HG03469 (cell line): ENCODE measurements around the gene C15orf39.

Experiments used
- ATAC-seq: cut with Tn5 transposase; IDR thresholded peaks from one replicate; pipeline ENCODE4 v1.9.1; 2021; ENCODE audit warnings: mild to moderate bottlenecking, moderate library complexity, moderate number of reproducible peaks; ENCODE audit not compliant: unreplicated experiment

The C15orf39 gene

GRCh38 chr15:75171408-75171807 lies 30.3 kb upstream of the C15orf39 start:
- ATAC-seq, result no peak

DNA sequence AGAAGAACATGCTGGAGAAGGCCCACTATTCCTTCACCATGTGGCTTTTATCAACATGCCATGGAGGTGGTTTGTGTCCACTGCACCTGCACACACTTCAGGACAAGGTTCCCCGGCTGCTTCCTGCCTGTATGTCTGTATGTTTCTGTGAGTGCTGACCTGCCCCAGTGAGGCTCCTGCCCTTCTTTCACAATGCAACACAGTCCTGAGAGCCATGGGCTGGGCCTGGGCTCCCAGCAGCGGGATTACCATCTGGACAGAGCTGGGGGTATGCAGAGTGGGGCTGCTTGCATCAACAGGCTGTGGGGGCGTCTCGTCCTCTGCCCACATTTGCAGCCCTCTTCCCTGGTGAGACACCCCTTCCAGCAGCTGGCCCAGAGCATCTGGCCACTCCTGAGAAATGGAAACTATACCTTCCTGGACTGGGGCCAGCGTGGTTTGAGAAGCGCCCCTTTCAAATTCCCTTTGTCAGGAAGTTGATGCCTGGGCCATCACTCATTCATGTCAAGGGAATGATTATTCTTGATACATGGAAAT lies 29.3 kb upstream of the C15orf39 start:
- no peak for ATAC-seq

DNA sequence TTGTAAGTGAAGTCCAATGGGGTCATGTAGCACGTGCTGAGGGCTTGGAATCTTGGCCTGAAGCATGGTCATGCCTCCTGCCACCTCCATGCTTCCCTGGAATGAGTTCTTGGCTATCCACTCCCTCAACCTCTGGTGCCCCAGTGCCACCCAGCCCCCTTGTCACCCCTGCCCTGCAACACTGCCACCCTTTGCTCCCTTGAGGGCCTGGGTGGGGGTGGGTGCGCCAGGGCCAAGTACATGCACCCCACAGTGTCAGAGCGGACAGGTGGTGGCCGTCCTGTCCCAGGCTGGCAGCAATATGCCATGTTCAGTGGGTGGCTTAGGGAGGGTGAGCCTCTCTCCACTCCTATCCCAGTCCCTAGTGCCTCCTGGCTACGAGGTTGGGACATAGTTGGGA lies 27.6 kb upstream of the C15orf39 start:
- ATAC-seq, result no peak

DNA sequence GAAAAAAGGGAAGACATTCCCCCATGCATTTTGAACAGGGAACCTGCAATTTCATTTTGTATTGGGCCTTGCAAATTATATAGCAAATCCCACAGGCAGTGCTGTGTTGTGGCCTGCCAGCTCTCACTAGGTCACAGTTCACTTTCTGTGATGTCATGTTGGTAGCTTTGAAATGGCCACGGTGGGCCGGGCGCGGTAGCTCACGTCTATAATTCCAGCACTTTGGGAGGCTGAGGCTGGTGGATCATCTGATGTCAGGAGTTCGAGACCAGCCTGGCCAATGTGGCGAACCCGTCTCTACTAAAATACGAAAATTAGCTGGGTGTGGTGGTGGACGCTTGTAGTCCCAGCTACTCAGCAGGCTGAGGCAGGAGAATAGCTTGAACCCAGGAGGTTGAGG lies 27.0 kb upstream of the C15orf39 start:
- ATAC-seq, result no peak

- ATAC-seq, result no peak
These were observed 25.3 kb upstream of the C15orf39 start for GRCh38 chr15:75176396-75176761.

GRCh38 chr15:75177360-75178071 lies 24.2 kb upstream of the C15orf39 start:
- ATAC-seq, result no peak

GRCh38 chr15:75178171-75178937 lies 23.3 kb upstream of the C15orf39 start:
- ATAC-seq, result no peak

DNA sequence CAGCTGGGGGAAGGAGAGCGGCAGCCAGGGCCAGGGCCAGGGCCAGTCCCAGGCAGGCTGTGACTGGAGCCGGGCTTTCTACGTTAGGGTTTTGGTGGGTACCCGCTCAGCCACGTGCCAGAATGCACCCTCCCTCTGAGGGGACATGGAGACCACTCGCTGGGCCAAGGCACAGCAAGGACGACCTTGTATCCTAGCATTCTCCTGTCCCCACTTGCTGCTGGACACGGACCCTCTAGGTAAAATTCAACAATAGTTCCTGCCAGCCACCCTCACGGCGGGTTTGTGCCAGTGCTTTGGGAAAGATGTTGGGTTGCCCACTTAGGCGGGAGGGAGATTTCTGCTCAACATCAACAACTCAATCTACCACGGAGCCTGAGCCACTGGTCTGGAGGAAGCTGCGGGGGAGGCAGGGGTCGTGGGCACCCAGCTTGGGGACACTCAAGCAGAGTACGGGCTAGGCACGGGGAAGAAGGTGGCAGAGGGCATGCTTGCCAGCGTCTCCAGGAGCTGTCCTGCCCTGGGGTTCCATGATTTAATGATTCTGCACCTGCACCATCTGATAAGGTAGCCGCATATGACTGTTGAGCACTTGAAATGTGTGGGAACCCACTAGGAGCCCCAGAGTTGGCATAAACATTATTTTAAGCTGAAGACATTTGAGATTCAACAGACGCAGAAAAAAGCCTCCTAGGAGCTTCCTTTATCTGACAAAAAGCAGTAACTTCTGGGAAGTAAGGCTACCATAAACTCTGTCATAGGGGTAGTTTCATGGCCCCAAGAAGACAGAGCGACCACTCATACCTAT lies 22.5 kb upstream of the C15orf39 start:
- no peak for ATAC-seq

DNA sequence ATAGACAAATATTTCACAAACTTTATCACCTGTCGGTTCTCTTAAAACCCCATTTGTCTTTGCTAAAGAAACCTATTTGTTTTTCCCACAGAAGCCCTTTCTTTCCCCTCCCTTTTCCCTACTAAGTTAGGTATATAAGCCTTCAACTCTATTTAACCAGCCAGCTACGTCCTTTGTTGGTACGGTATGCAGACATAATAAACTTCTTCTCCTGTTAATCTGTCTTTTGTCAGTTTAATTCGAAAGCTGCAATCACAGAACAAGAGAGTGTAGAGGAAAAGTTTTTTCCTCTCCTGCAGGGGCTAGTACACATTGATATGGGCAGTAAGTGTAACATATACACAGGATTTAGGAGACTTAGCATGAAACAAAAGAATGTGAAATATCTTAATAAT lies 21.9 kb upstream of the C15orf39 start:
- ATAC-seq, result no peak

- no peak for ATAC-seq
These were observed 19.9 kb upstream of the C15orf39 start for GRCh38 chr15:75181780-75182179.

DNA sequence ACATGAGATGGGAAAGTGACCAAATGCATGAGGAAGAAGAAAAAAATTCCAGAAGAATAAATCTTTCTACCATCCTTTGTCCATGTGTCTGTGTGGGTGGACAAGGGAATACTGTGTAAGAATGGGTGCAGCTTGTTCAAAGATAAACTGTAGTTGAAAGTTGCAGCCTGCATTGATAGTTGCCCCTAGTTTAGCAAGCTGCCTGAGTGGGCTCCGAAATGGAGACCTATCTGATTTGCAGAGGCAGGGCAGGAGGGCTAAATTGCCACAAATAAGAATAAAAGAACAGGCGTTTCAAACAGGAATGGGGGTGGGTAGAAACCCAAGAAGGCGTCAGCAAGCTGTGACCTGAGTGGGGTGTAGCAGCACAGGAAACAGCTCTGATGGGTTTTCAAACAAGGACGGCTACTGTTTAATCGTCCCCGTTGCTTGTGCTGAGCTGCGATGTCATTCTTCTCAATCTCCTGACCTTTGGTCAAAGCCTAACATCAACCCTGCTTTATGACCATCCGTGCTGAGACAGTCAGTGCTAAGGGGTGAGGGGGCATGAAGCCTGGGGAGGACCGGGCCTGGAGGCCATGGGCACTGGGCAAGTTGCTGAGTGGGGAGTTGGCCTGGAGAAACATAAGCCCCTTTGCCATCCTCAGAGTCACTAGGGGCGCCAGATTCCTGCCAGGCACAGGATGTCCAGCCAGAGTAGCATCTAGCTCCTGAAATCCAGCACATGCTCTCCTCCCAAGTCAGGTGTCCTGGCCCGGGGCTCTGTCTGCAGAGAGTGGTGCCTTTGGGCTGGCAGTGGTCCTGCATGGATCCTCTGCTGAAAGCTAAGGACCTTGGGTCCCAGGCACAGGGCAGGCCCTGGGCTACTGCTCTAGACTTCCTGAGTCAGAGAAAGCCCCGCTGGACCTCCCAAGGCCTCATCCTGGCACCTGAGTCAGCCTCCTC lies 19.2 kb upstream of the C15orf39 start:
- ATAC-seq, result no peak

GRCh38 chr15:75185271-75186029 lies 16.2 kb upstream of the C15orf39 start:
- no peak for ATAC-seq

DNA sequence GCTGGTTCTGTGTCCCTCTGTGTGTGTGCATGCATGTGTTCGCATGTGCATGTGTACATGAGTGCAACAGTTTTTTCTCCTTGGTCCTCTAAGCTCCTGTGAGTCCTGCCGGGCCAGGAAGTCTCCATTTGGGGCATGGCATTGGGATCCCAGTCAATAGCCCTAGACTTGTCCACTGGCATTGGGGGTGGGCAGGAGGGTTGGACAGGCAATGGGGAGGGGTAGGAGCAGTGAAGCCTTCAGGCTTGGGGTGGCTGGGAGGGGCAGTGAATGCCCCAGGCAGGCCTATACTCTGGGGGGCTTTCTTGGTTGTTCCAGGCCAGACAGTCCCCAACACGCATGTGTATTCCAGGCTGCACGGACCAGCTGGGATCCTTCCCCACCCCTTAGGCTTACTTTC lies 15.6 kb upstream of the C15orf39 start:
- no peak for ATAC-seq

DNA sequence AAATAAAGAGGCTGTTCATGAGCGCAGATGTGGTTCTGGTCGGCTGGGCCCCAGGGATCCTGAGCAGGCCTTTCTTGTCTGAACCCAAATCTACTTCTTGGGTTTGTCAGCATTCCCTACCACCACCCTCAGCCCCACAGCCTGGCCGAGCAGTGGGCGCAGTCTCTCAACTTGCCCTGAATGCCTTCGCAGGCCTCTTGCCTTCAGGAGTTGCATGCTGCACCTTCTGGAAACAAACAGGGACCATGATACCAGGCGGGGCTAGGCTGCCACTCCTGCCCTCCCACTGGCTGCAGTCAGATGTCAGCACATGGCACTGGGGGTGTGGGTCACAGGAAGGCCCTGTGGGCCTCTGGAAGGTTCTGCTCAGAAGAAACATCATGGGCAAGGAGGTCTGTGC lies 13.2 kb upstream of the C15orf39 start:
- no peak for ATAC-seq

DNA sequence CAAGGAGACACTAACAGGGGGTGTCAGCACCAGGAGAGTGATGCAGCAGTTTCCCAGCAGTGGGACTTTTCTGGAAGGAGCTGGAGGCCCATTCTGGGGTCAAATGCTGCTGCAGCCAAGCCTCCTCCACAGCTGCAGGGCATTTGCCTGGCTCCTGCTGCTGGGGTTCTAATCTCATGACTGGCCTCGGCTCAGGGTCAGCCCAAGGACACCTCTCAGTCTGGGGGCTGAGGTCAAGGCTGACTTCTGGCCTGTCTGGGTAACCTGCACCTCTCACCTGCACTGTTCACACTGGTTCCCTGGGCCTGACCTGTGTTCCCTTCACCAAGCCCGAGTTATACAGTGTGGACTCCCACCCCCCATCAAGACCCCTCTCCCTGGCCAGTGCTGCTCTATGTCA lies 10.4 kb upstream of the C15orf39 start:
- no peak for ATAC-seq

DNA sequence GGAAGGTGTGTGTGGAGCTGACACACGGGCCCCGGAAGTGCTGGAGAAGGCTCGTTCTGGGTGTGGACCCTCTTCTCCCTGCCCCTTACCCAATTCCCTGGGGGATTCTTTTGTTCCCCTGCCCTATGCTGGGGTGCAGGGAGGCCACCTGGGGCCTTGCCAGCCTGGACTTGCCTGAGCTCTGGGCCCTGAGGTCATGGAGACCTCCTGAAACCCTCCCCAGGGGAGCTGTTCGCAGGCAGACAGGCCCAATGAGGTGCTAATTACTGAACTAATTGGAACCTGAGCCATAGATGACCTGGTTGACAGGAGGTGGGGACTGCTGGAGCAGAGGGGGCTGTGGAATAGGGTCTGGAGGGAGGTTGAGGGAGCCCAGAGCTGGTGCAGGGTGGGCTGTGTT lies 9.4 kb upstream of the C15orf39 start:
- ATAC-seq, result no peak

- no peak for ATAC-seq
These were observed 8.4 kb upstream of the C15orf39 start for GRCh38 chr15:75193272-75193671.

DNA sequence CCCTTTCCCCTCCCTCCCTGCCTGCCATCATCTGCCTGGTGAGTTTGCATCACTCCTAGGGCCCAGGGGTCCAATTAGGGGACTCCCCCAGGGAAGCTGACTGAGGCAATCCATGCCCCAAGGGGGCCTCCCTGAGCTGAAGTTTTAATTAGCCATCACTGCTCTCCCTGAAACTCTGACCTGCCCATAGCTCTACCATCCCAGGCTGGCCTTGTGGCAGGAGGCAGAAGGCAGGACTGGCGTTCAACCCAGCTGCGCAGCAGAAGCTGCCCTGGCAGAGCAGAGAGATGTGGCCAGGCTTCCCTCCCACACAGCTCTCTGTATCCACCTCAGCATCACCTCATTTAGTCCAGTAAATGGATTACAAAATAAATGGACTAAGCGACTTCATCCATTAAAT lies 7.7 kb upstream of the C15orf39 start:
- no peak for ATAC-seq

GRCh38 chr15:75194397-75194796 lies 7.3 kb upstream of the C15orf39 start:
- ATAC-seq, result no peak
